ENCODE data around the gene NBPF3. TPM values are rescaled to one million over a fixed set of nuclear protein-coding genes. Genes with fewer than 3 reads are reported as not detected.

The NBPF3 gene
- total RNA-seq: 6.6 and 9.3 TPM in 2 replicates

GRCh38 chr1:21439721-21440629, at the start of gene NBPF3:
NBPF3 (plus strand) TSS chr1:21440137; CDS start chr1:21445087, 4,950 bp downstream.

GRCh38 chr1:21509351-21510112, 69.6 kb downstream of the NBPF3 start, which contains the start of gene ALPL:
ALPL (plus strand) TSS chr1:21509423; CDS start chr1:21554082, 44,659 bp downstream.

Other genes starting within 250 kb of the NBPF3 start
- 302 and 320 TPM in 2 replicates for gene ECE1, start 149.7 kb upstream of the NBPF3 start, total RNA-seq
- 0.05 and 0.27 TPM in 2 replicates for gene ALPL, start 69.3 kb downstream of the NBPF3 start, total RNA-seq
- gene RAP1GAP, start 229.2 kb downstream of the NBPF3 start, total RNA-seq: not detected in 2 replicates